ENCODE results near the gene FAM107A.

DNA sequence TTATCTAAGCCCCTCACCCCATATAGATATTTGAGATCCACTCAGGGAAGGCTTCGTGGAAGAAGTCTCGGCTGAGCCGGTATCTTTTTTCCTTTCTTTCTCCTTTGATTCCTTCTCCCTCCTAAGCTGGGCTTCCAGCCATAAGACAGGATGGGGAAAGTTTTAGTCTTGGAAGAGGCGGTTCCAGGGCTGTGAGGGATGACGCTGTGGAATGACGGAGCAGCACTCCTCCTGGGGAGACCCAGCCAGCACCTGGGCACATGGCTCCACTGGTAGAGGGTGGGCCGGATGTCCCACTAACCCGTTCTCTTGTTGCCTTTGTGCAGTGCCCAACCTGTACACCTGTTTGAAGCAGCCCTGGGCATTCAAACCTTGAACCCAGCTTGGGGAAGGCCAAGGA is 43.2 kb upstream of the FAM107A start:
- TF ChIP-seq, protein P1, sequence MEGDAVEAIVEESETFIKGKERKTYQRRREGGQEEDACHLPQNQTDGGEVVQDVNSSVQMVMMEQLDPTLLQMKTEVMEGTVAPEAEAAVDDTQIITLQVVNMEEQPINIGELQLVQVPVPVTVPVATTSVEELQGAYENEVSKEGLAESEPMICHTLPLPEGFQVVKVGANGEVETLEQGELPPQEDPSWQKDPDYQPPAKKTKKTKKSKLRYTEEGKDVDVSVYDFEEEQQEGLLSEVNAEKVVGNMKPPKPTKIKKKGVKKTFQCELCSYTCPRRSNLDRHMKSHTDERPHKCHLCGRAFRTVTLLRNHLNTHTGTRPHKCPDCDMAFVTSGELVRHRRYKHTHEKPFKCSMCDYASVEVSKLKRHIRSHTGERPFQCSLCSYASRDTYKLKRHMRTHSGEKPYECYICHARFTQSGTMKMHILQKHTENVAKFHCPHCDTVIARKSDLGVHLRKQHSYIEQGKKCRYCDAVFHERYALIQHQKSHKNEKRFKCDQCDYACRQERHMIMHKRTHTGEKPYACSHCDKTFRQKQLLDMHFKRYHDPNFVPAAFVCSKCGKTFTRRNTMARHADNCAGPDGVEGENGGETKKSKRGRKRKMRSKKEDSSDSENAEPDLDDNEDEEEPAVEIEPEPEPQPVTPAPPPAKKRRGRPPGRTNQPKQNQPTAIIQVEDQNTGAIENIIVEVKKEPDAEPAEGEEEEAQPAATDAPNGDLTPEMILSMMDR (IDR thresholded peaks at IDR 0.05): no peak
- no peak for TF ChIP-seq POLR2A (IDR thresholded peaks at IDR 0.05)

Data from thyroid gland (tissue), 4 donors.